Measurements from ENCODE around the gene AIFM2. TPM values are rescaled to one million over a fixed set of nuclear protein-coding genes. Genes with fewer than 3 reads are reported as not detected.
"Not testable (repeated sequence)": the region's sequence is repeated elsewhere in the genome, so short reads cannot be mapped to it uniquely, and the experiment has no call there.

The AIFM2 gene
- total RNA-seq, 4 donors from 2014 or later = 18.7 to 29.2 (median 23.8) TPM

DNA sequence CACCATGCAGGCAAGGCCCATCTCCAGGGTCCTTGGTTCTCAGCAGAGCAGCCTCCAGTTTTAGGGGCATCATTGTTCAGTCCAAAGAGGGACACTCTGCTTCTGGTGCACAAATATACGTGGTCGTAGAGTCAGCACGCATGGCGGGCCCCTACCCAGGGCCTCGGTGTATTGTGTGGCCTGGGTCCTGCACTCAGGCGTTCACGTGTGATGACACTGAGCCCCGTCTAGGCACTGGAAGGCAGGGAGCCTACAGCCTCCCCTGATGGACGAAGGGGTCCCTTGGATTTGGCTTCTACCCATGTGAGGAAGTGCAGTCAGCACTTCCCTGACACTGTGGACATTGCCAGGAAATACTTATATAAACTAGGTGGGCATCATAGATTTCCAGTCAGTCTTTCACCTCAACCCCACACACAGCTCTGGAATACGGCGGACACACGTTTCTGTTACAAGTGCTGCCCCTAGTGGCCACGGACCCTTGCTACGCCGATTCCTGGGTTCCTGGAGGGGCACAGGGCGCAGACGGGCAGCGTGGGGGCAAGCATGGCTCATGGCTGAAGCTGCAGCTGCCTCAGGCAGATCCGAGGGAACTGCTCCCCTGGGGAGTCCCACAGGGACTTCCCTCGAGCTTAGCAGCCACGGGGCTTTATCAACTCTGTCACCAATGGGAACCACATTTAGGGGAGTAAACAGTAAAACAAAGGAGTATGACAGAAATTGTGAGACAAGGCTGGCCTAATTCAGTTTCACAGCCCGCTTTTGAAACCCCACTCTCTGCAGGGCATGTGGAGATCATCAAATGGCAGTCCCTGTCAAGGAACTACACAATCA is 25.4 kb downstream of the AIFM2 start:
- Histone ChIP-seq H3K9me3 (no peaks in the 10 kb centered on the region), H3K27ac (no peak overlapping the region), H3K36me3 (peaks cover 0 to 24% (median 0%) of the 10 kb centered on the region in 3 donors), H3K4me3 (no peak overlapping the region), H3K27me3 (no peaks in the 10 kb centered on the region), H3K4me1 (no peaks in the 10 kb centered on the region)
- no peak for DNase-seq
- no peak for TF ChIP-seq POLR2A (IDR thresholded peaks at IDR 0.05)
- TF ChIP-seq, protein P1, sequence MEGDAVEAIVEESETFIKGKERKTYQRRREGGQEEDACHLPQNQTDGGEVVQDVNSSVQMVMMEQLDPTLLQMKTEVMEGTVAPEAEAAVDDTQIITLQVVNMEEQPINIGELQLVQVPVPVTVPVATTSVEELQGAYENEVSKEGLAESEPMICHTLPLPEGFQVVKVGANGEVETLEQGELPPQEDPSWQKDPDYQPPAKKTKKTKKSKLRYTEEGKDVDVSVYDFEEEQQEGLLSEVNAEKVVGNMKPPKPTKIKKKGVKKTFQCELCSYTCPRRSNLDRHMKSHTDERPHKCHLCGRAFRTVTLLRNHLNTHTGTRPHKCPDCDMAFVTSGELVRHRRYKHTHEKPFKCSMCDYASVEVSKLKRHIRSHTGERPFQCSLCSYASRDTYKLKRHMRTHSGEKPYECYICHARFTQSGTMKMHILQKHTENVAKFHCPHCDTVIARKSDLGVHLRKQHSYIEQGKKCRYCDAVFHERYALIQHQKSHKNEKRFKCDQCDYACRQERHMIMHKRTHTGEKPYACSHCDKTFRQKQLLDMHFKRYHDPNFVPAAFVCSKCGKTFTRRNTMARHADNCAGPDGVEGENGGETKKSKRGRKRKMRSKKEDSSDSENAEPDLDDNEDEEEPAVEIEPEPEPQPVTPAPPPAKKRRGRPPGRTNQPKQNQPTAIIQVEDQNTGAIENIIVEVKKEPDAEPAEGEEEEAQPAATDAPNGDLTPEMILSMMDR (IDR thresholded peaks at IDR 0.05) = peak in 3 of 6 experiments; percentile 20 to 24 (median 22)

DNA sequence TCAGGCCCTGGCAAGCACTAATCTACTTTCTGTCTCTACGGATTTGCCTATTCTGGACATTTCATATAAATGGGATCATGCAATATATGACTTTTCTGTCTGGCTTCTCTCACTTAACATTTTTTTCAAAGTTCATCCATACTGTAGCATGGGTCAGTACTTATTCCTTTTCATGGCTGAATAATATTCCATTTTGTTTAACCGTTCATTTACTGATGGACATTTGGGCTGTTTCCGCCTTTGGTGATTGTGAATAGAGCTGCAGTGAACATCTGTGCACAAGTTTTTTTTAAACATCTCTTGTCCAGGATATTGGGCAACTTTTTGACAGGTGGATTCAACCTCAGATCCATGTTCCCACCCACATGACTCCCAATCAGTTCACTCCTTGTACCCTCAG is 31.0 kb downstream of the AIFM2 start:
- H3K9me3 ChIP-seq = no peaks in the 10 kb centered on the region
- no peaks in the 10 kb centered on the region for H3K27me3 ChIP-seq
- DNase-seq = no peak
- no peaks in the 10 kb centered on the region for H3K36me3 ChIP-seq
- TF ChIP-seq, protein P1 (IDR thresholded peaks at IDR 0.05) = no peak
- no peak for TF ChIP-seq POLR2A (IDR thresholded peaks at IDR 0.05)
- no peaks in the 10 kb centered on the region for H3K4me1 ChIP-seq
- no peak overlapping the region for H3K27ac ChIP-seq
- no peak overlapping the region for H3K4me3 ChIP-seq

DNA sequence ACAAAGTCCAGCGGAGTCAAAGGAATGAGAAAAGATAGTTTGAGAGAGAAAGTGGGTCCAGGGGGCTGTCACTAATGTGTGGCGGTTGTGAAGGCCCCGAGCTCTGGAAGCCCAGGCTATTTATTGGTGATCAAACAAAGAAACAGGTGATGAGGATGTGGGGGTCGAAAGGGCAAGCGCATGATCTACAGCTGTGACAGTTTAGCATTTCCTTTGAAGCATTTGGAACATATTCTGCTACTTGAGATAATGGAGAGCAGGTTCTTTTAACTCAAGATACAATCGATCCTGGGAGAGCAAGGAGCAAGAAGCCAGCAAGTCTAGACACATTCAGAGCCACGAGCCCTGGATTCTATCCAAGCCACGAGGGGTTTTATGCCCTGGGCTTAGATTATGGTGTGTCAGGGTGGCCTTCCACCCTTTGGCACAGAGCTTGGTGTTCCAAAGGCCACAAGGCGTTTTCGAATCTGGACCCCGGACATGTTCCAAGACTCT is 31.5 kb downstream of the AIFM2 start:
- H3K36me3 ChIP-seq, H3K27ac ChIP-seq, H3K9me3 ChIP-seq, H3K27me3 ChIP-seq, H3K4me1 ChIP-seq, H3K4me3 ChIP-seq, DNase-seq: not testable (repeated sequence)

DNA sequence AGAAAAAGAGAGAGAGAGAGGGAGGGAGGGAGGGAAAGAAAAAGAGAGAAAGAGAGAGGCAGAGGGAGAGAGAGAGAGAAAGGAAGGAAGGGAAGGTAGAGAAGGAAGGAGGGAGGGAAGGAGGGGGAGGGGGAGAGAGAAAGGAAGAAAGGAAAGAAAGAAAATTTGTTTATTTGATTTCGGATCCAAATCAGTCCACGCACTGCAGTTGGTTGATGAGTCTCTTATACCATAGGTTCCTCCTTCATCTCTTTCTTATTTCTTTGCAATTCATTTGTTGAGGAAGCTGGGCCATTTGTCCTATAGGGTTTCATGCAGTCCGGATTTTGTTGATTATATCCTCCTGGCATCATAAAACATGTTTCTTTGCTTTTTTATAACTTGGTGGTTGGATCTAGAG is 34.4 kb downstream of the AIFM2 start:
- Histone ChIP-seq H3K36me3 (peaks cover 0 to 16% (median 0%) of the 10 kb centered on the region in 3 donors), H3K4me1 (no peaks in the 10 kb centered on the region), H3K9me3 (no peaks in the 10 kb centered on the region), H3K27me3 (no peaks in the 10 kb centered on the region), H3K4me3 (no peak overlapping the region), H3K27ac (no peak overlapping the region)
- DNase-seq = no peak
- TF ChIP-seq, protein P1 (IDR thresholded peaks at IDR 0.05) = no peak
- no peak for TF ChIP-seq POLR2A (IDR thresholded peaks at IDR 0.05)

DNA sequence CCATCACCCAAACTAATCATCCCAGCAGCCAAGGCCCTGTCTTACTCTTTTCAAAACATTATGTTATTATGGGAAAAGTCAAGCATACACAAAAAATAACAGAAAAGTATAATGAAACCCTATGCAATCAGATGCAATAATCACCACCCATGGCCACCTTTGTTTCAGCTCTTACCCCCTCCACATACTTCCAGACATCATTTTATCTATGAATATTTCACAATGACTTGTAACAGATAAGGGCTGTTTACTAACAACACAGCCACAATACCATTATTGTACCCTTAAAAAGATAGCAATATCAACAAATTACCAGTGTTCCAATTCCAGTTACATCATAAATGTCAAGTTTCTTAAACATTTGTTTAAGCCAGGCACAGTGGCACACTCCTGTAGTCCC is 35.2 kb downstream of the AIFM2 start:
- TF ChIP-seq, protein P1 (IDR thresholded peaks at IDR 0.05) = no peak
- no peak overlapping the region for H3K4me3 ChIP-seq
- peaks cover 0 to 19% (median 0%) of the 10 kb centered on the region in 3 donors for H3K36me3 ChIP-seq

DNA sequence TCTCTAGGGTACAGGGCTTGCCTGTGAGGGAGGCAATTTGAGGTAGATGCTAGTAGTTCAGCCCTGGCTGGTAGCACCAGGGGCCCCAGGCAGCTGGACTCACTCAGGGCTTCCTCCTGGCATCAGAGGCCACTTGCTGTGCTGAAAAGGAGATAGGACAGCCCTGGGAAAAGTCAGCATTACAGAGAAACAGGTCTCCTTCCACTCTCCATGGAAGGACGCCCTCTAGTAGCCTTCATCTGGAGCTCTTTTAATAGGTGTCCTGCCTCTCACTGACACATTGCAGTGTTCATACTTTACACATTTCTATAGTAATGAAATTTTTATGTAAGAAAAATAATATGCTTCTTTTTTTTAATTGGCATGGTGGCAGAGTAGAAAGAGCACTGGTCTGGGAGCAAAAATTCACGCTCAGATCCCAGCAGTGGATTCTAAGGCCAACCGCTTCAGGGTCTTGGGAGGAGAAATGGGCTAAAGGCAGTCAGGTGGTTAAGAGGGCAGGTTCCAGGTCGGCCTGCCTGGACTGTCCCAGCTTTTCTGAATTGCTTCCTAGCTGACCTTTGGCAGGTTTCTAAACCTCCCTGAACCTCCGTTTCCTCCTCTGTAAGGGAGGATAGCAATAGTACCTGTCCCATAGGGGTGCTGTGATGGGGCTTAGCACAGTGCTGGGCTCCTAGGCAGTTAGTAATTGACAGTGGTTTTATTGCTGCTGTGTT is 35.8 kb downstream of the AIFM2 start:
- Histone ChIP-seq H3K4me1 (no peaks in the 10 kb centered on the region), H3K27ac (no peak overlapping the region), H3K9me3 (no peaks in the 10 kb centered on the region), H3K36me3 (peaks cover 0 to 23% (median 0%) of the 10 kb centered on the region in 3 donors), H3K27me3 (no peaks in the 10 kb centered on the region), H3K4me3 (no peak overlapping the region)
- TF ChIP-seq, protein P1 (IDR thresholded peaks at IDR 0.05) = no peak
- no peak for TF ChIP-seq POLR2A (IDR thresholded peaks at IDR 0.05)
- DNase-seq = no peak

More for the DNA sequence above, 35.2 kb downstream of the AIFM2 start:
- Histone ChIP-seq H3K4me1 (no peaks in the 10 kb centered on the region), H3K27ac (no peak overlapping the region), H3K9me3 (no peaks in the 10 kb centered on the region), H3K27me3 (no peaks in the 10 kb centered on the region)
- DNase-seq = no peak

All from Peyer's patch (tissue), 4 donors.